Measurements from ENCODE around the gene ADGRD1. TPM values are rescaled to one million over a fixed set of nuclear protein-coding genes. Genes with fewer than 3 reads are reported as not detected.

The ADGRD1 gene
- total RNA-seq, 2 experiments from 2014 or later, result 0.27 to 0.65 TPM

DNA sequence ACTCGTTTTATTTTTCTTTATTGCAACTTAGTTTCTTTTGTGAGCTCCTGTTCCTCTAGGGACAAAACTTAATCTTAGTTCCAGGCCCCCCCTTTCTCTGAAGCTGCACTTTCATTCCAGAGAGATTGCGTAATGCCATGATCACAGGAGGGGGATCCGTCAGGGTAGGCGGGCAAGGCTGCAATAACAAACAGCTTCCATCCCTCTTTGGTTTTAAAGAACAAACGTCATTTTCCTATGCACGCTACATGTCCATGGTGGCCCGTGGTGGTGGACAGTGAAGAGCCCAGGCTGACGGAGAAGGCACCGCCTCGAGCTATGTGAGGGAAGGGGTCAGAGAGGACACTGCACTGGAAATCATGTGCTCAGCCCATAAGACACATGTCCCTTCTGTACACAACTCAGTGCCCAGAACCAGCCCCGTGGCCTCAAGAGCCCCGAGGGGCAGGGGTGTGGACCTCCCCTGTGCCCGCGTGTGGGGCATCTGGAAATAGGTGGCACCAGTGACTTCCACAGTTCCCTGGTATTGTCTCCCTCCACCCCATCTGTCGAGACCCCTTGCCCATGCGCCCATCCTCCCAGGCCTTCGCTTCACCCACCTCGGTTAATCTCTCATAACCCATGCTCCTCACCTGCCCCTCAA, 161.4 kb downstream of the ADGRD1 start:
- Mint-ChIP-seq H3K4me1 (ENCODE audit: low read depth) (peaks cover 3% of the 10 kb centered on the region), H3K9me3 (no peaks in the 10 kb centered on the region), H3K4me3 (no peak overlapping the region), H3K27ac (no peak overlapping the region), H3K27me3 (no peaks in the 10 kb centered on the region), H3K36me3 (ENCODE audit: low read depth) (no peaks in the 10 kb centered on the region)
- intact Hi-C loops (cut with micrococcal nuclease), result no loop called here
- DNase-seq (no peak), ATAC-seq (no peak)
- POLR2A ChIA-PET, result no interaction called here
- TF ChIP-seq, protein P1, sequence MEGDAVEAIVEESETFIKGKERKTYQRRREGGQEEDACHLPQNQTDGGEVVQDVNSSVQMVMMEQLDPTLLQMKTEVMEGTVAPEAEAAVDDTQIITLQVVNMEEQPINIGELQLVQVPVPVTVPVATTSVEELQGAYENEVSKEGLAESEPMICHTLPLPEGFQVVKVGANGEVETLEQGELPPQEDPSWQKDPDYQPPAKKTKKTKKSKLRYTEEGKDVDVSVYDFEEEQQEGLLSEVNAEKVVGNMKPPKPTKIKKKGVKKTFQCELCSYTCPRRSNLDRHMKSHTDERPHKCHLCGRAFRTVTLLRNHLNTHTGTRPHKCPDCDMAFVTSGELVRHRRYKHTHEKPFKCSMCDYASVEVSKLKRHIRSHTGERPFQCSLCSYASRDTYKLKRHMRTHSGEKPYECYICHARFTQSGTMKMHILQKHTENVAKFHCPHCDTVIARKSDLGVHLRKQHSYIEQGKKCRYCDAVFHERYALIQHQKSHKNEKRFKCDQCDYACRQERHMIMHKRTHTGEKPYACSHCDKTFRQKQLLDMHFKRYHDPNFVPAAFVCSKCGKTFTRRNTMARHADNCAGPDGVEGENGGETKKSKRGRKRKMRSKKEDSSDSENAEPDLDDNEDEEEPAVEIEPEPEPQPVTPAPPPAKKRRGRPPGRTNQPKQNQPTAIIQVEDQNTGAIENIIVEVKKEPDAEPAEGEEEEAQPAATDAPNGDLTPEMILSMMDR (IDR thresholded peaks at IDR 0.05), result no peak
- CTCF ChIA-PET, result interaction anchor here (1.3 to 8.1 kb wide), 3 partner anchors 11 to 17 kb away, joined by 5 to 68 read pairs (median 49); no protein-coding TSS in a partner anchor

DNA sequence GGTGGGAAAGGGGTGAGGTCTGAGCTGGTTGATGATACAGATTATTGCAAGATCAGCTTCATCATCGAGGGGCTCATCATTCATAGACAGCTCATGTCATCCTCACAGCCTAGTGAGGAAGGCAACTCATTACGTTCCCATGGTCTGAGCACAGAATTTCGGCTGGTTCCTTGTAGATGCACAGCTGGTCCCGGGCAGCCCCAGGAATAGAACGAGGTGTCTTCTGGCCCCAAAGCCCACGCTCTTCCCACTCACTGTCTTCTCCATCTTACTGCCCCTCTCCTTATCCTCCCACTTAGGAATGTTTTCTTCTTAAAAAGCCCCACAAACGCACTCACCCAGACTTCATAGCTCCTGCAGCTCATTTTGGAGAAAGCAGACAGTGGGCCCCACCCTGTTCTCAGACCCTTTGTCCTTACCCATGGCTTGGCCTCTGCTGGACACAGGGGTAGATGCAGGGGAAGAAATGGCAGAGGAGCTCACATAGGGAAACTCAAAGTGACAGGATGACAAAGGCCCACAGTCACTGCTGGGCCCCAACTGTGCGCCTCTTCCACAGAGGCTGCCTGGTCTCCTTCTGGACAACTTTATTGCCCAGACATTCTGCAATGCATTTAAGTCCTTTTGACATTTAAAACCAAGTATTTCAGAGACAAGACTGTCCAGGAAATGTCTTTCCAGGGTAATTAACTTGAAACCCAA, 162.2 kb downstream of the ADGRD1 start:
- Mint-ChIP-seq H3K9me3 (no peaks in the 10 kb centered on the region), H3K27me3 (no peaks in the 10 kb centered on the region), H3K36me3 (ENCODE audit: low read depth) (no peaks in the 10 kb centered on the region), H3K4me3 (no peak overlapping the region), H3K27ac (no peak overlapping the region), H3K4me1 (ENCODE audit: low read depth) (peaks cover 3% of the 10 kb centered on the region)
- CTCF ChIA-PET, result interaction anchor here (1.1 to 8.1 kb wide), 3 partner anchors 12 to 19 kb away, joined by 4 to 68 read pairs (median 49); no protein-coding TSS in a partner anchor
- POLR2A ChIA-PET, result interaction anchor here (1.0 kb wide), 1 partner anchor 12 kb away, joined by 3 read pairs; no protein-coding TSS in a partner anchor
- DNase-seq (no peak), ATAC-seq (no peak)
- intact Hi-C loops (cut with micrococcal nuclease), result no loop called here
- TF ChIP-seq, protein P1 (IDR thresholded peaks at IDR 0.05), result no peak

DNA sequence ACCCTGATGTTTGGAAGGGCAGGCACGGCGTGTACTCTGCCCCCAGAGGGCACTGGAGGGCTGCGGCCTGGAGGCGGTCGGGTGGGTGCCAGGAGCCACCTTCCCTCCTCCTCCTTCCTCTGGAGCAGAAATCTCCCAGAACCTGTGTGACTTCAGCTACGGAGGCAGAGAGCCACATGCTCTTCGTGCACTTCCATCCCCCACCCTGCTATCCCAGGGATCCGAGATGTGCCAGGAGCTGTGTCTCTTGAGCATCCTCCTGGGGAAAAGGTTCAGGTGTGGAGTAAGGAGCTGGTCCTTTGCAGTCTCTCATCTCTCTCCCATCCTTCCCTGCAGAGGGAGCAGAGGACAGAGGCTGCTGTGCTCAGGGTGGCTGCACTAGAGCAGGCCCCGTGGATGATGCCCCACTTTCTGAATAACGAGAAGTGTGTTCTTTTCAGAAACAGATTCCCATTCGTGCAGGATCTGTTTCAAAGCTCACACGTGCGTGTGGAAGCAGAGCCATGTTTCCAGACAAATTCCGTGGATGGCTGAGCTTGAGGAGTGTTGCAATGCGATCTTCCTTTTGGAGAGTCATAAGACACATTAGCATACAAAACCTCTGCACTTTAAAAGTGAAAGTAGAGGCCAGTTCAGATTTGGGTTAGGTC, 162.9 kb downstream of the ADGRD1 start:
- Mint-ChIP-seq H3K9me3 (no peaks in the 10 kb centered on the region), H3K4me3 (no peak overlapping the region), H3K27me3 (no peaks in the 10 kb centered on the region), H3K27ac (no peak overlapping the region), H3K4me1 (ENCODE audit: low read depth) (peaks cover 3% of the 10 kb centered on the region), H3K36me3 (ENCODE audit: low read depth) (no peaks in the 10 kb centered on the region)
- ATAC-seq, result no peak
- DNase-seq, result no peak
- ChIA-PET CTCF (interaction anchor here (0.8 to 8.1 kb wide), 6 partner anchors 12 to 173 kb away, joined by 3 to 68 read pairs (median 4); no protein-coding TSS in a partner anchor), POLR2A (interaction anchor here (1.0 to 1.3 kb wide), 2 partner anchors 11 to 12 kb away, joined by 3 read pairs; no protein-coding TSS in a partner anchor)
- intact Hi-C loops (cut with micrococcal nuclease), result no loop called here
- TF ChIP-seq, protein P1 (IDR thresholded peaks at IDR 0.05), result peak; percentile 31

DNA sequence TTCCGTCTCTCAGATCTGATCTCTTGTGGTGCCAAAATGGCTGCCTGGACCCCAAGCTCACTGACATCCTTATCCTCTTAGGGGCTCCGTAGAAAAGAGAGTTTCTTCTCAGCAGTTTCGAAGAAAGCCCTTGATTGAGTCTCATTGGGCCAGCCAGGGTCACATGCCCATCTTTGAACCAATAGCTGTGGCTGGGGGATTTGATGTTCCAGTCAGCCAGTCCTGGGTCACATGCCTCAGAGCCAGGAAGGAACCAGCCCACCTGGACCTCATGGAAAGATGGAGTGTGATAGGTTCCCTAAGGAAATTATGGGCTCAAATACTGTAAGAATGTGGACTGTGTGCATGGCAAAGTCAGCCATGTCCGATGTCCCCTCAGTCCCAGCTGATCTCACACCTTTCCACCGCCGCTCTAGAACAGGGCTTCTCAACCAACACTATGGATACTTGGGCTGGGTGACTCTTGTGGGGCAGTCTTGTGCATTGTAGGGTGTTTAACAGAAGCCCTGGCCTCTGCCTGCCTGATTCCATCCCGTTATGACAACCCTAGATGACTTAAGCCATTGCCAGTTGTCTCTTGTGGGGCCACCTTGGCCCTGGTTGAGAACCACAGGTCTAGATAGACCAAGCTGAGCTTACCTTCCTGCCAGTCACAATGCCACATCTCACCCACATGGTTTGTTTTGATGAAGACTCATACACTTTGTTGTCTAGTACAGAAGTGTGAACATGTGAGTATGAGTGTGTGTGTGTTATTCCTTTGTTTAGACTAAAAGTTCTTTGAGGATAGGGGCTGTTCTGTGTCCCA, 163.9 kb downstream of the ADGRD1 start:
- DNase-seq (no peak), ATAC-seq (no peak)
- CTCF ChIA-PET, result interaction anchor here (0.8 to 8.1 kb wide), 6 partner anchors 13 to 172 kb away, joined by 3 to 68 read pairs (median 4); no protein-coding TSS in a partner anchor
- Mint-ChIP-seq H3K4me1 (ENCODE audit: low read depth) (no peaks in the 10 kb centered on the region), H3K4me3 (no peak overlapping the region), H3K9me3 (no peaks in the 10 kb centered on the region), H3K27ac (no peak overlapping the region), H3K27me3 (no peaks in the 10 kb centered on the region), H3K36me3 (ENCODE audit: low read depth) (no peaks in the 10 kb centered on the region)
- TF ChIP-seq, protein P1 (IDR thresholded peaks at IDR 0.05), result no peak
- POLR2A ChIA-PET, result interaction anchor here (1.3 kb wide), 1 partner anchor 14 kb away, joined by 3 read pairs; no protein-coding TSS in a partner anchor
- intact Hi-C loops (cut with micrococcal nuclease), result no loop called here
